Tibial artery (tissue), 4 donors: ENCODE measurements around the gene PTPRD.

ENCODE experiments used
- DNase-seq, 2 donors: peaks; one replicate each; pipeline ENCODE4 v3.0.0-alpha.2; 2019
- H3K27ac ChIP-seq, 2 donors: fragments of 200-600 bp; sonication (generic) in 1 of 2; 1 replicate in 1 of 2; 2 replicates in 1 of 2; pipeline ENCODE4 v1.5.1; 2018 to 2019; ENCODE audit warnings: mild to moderate bottlenecking in 1 of 2
- H3K27me3 ChIP-seq, 2 donors: fragments of 200-600 bp; sonication (generic) in 1 of 2; one replicate each; pipeline versions ENCODE4 v1.5.1 to v1.6.0; 2016 to 2019
- H3K36me3 ChIP-seq, 3 donors: fragments of 200-600 bp; sonication (generic) in 2 of 3; one replicate each; pipeline ENCODE4 v1.5.1; 2016 to 2019; ENCODE audit warnings: mild to moderate bottlenecking in 2 of 3
- H3K4me1 ChIP-seq, 4 donors: fragments of 200-600 bp; sonication (generic) in 2 of 4; 1 replicate in 3 of 4; 2 replicates in 1 of 4; pipeline ENCODE4 v1.5.1; 2016 to 2019
- H3K4me3 ChIP-seq, 2 donors: fragments of 200-600 bp; sonication (generic) in 1 of 2; 1 replicate in 1 of 2; 2 replicates in 1 of 2; pipeline ENCODE4 v1.5.1; 2018 to 2019; ENCODE audit warnings: mild to moderate bottlenecking in 2 of 2
- H3K9me3 ChIP-seq, 3 donors: fragments of 200-600 bp; sonication (generic) in 1 of 3; one replicate each; pipeline ENCODE4 v1.5.1; 2016 to 2019
- intact Hi-C: fragments of 100-400 bp; cut with DNase I; formaldehyde crosslinking; loops from one replicate; pipeline ENCODE4 v1.15.0; 2023; ENCODE audit warnings: low total_unique reads
- TF ChIP-seq, protein P1 (sequence below), 2 experiments: fragments of 200-600 bp in 1 of 2; fragments of 450-650 bp in 1 of 2; IDR thresholded peaks; one replicate each; pipeline ENCODE4 v1.5.1; 2017 to 2019; ENCODE audit warnings: antibody characterized with exemption in 2 of 2, mild to moderate bottlenecking in 1 of 2, moderate library complexity in 1 of 2

Gene PTPRD

DNA sequence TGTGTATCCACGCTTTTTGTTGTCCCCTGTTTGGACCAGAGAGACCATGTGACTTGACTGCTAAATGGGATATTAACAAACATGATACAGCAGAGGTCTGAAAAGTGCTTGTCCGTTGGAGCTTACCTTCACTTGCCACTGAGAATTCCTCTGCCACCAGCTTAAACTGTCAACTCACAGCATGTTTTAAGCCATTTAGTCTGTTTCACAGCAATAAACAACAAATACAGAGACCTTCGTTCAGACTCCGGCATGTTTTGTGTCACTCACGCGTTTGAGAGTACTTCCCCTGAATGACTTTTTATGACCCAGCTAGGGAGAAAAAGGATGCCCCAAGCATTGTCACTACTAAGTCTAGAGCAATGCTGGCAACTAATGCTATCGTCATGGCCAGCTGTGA, 173.8 kb downstream of the PTPRD start:
- H3K9me3 ChIP-seq: no peaks in the 10 kb centered on the region
- intact Hi-C loops: no loop called here
- no peak overlapping the region for H3K4me3 ChIP-seq
- no peak overlapping the region for H3K27ac ChIP-seq
- TF ChIP-seq, protein P1, sequence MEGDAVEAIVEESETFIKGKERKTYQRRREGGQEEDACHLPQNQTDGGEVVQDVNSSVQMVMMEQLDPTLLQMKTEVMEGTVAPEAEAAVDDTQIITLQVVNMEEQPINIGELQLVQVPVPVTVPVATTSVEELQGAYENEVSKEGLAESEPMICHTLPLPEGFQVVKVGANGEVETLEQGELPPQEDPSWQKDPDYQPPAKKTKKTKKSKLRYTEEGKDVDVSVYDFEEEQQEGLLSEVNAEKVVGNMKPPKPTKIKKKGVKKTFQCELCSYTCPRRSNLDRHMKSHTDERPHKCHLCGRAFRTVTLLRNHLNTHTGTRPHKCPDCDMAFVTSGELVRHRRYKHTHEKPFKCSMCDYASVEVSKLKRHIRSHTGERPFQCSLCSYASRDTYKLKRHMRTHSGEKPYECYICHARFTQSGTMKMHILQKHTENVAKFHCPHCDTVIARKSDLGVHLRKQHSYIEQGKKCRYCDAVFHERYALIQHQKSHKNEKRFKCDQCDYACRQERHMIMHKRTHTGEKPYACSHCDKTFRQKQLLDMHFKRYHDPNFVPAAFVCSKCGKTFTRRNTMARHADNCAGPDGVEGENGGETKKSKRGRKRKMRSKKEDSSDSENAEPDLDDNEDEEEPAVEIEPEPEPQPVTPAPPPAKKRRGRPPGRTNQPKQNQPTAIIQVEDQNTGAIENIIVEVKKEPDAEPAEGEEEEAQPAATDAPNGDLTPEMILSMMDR (IDR thresholded peaks at IDR 0.05): no peak
- no peaks in the 10 kb centered on the region for H3K4me1 ChIP-seq
- H3K27me3 ChIP-seq: no peaks in the 10 kb centered on the region
- DNase-seq: no peak
- H3K36me3 ChIP-seq: no peaks in the 10 kb centered on the region

- H3K9me3 ChIP-seq: no peaks in the 10 kb centered on the region
- no peak for DNase-seq
- no peak overlapping the region for H3K4me3 ChIP-seq
- H3K27ac ChIP-seq: no peak overlapping the region
- H3K4me1 ChIP-seq: no peaks in the 10 kb centered on the region
- no peaks in the 10 kb centered on the region for H3K27me3 ChIP-seq
- intact Hi-C loops: no loop called here
- TF ChIP-seq, protein P1 (IDR thresholded peaks at IDR 0.05): no peak
- no peaks in the 10 kb centered on the region for H3K36me3 ChIP-seq
Observed at GRCh38 chr9:10436756-10437155, 176.0 kb downstream of the PTPRD start.

GRCh38 chr9:10434412-10434811, 178.4 kb downstream of the PTPRD start:
- intact Hi-C loops: no loop called here

GRCh38 chr9:10411272-10411671, 201.5 kb downstream of the PTPRD start:
- Histone ChIP-seq H3K36me3 (no peaks in the 10 kb centered on the region), H3K4me3 (no peak overlapping the region), H3K9me3 (no peaks in the 10 kb centered on the region), H3K27me3 (no peaks in the 10 kb centered on the region), H3K27ac (no peak overlapping the region), H3K4me1 (no peaks in the 10 kb centered on the region)
- no peak for DNase-seq
- TF ChIP-seq, protein P1 (IDR thresholded peaks at IDR 0.05): no peak
- intact Hi-C loops: no loop called here

More at GRCh38 chr9:10434412-10434811, 178.4 kb downstream of the PTPRD start:
- H3K9me3 ChIP-seq: no peaks in the 10 kb centered on the region
- DNase-seq: no peak
- no peak overlapping the region for H3K27ac ChIP-seq
- no peaks in the 10 kb centered on the region for H3K36me3 ChIP-seq
- no peak overlapping the region for H3K4me3 ChIP-seq
- no peaks in the 10 kb centered on the region for H3K4me1 ChIP-seq
- no peaks in the 10 kb centered on the region for H3K27me3 ChIP-seq
- TF ChIP-seq, protein P1 (IDR thresholded peaks at IDR 0.05): no peak

GRCh38 chr9:10403283-10403682, 209.5 kb downstream of the PTPRD start:
- Histone ChIP-seq H3K4me3 (no peak overlapping the region), H3K9me3 (no peaks in the 10 kb centered on the region), H3K27ac (no peak overlapping the region), H3K36me3 (no peaks in the 10 kb centered on the region), H3K4me1 (no peaks in the 10 kb centered on the region), H3K27me3 (no peaks in the 10 kb centered on the region)
- DNase-seq: no peak
- intact Hi-C loops: no loop called here
- TF ChIP-seq, protein P1 (IDR thresholded peaks at IDR 0.05): no peak

DNA sequence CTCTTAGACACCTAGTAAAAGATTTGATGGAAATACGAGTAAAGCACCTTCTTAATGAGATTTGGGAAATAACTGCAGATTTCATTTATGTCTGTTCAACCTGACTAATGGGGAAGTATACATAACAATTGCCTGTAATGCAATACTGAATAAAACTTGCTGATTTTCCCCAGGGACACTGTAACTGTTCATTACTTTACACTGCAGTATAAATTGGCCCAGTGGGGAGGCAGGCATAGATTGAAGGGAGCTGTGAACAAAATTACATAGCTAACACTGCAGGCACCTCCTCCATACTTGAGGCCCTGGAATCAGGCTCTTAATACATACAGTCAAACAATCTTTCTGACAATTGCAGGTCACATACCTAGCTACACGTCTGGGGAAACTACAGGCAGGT, 216.2 kb downstream of the PTPRD start:
- no peaks in the 10 kb centered on the region for H3K27me3 ChIP-seq
- H3K9me3 ChIP-seq: no peaks in the 10 kb centered on the region
- TF ChIP-seq, protein P1 (IDR thresholded peaks at IDR 0.05): no peak
- intact Hi-C loops: no loop called here
- H3K27ac ChIP-seq: no peak overlapping the region
- no peaks in the 10 kb centered on the region for H3K36me3 ChIP-seq
- H3K4me1 ChIP-seq: no peaks in the 10 kb centered on the region
- no peak for DNase-seq
- no peak overlapping the region for H3K4me3 ChIP-seq
